ENCODE data around the gene SLC38A5. TPM values are rescaled to one million over a fixed set of nuclear protein-coding genes. Genes with fewer than 3 reads are reported as not detected.

SLC38A5 gene
- total and polyA plus RNA-seq, 9 of the 15 experiments (the other 6 are each of a cell fraction or from before 2014, with no cell fraction given): 9.3 to 228 (median 142) TPM

GRCh38 chrX:48475774-48476577 is 5.9 kb upstream of the SLC38A5 start, which contains the start of gene FTSJ1:
Gene FTSJ1 (plus strand): TSS chrX:48476199. CDS start chrX:48478048, 1,849 bp downstream.
- H3K27me3 ChIP-seq (ENCODE audit: control insufficient read depth in 2 of 2, insufficient read depth in 2 of 2, low read length in 2 of 2): no peaks in the 10 kb centered on the region
- DNase-seq (ENCODE audit: extremely low read depth in 1 of 4, low spot score in 3 of 4) (peak; percentile 77 to 93 (median 82)), ATAC-seq (peak; percentile 90), FAIRE-seq (peak; percentile 99)
- H4K20me1 ChIP-seq (replicated peaks; ENCODE audit: control insufficient read depth, insufficient read depth, low read length): no peaks in the 10 kb centered on the region
- intact Hi-C loops (cut with micrococcal nuclease): no loop called here
- H3K79me2 ChIP-seq (ENCODE audit: control insufficient read depth, insufficient read depth, low read length): peaks cover 48% of the 10 kb centered on the region
- TSS peak; percentile 77 for BruUV-seq (replicated peaks)
- H3K4me2 ChIP-seq (ENCODE audit: insufficient read depth, low read length): peak within 1 kb of the TSS; percentile 94
- H3K4me1 ChIP-seq (replicated peaks in 1 of 2; ENCODE audit: control insufficient read depth in 2 of 2, insufficient read depth in 2 of 2, low read length in 2 of 2): peaks cover 9 to 25% of the 10 kb centered on the region in 2 experiments; a peak in 4 of 5 replicates
- in situ Hi-C loops (cut with MboI): loop anchor here (25.0 kb wide), 1 partner anchor 614 kb away; no protein-coding TSS in a partner anchor
- no peaks in the 10 kb centered on the region for H3K9me3 ChIP-seq (replicated peaks; ENCODE audit: control insufficient read depth, insufficient read depth, low read depth, low read length)
- CTCF ChIA-PET (ENCODE audit: low intra/inter-chr PET ratio): no interaction called here
- H3K27ac ChIP-seq (ENCODE audit: extremely low read depth, low read depth, low read length): peak within 1 kb of the TSS; percentile 85
- POLR2A ChIA-PET: interaction anchor here (1.0 kb wide), 1 partner anchor 14 kb away, joined by 3 read pairs; no protein-coding TSS in a partner anchor
- under 1% methylated on average over 49 of the region's 75 CpGs for WGBS (ENCODE audit: insufficient coverage, low coverage, missing lambda C conversion rate)
- peaks cover 35% of the 10 kb centered on the region; the same call in 2 of the 3 replicates for H3K36me3 ChIP-seq (ENCODE audit: control insufficient read depth, insufficient read depth, low read length)
- H2AFZ ChIP-seq (ENCODE audit: low read depth, low read length): peak within 1 kb of the TSS; percentile 94
- peaks cover 4% of the 10 kb centered on the region for H3K9me1 ChIP-seq (ENCODE audit: control insufficient read depth, insufficient read depth, low read length)
- peak within 1 kb of the TSS; percentile 94 for H3K4me3 ChIP-seq
- H3K9ac ChIP-seq (ENCODE audit: insufficient read depth in 1 of 2, low read depth in 2 of 2, low read length in 2 of 2): peak within 1 kb of the TSS; percentile 91 to 98
- no peak for TF ChIP-seq TEAD2 (tag; IDR thresholded peaks at IDR 0.05)
- no peak for TF ChIP-seq KLF13 (tag; IDR thresholded peaks at IDR 0.05; ENCODE audit: borderline replicate concordance, low read depth)
- TF ChIP-seq IRF9 (tag; IDR thresholded peaks at IDR 0.05): no peak
- TF ChIP-seq KLF1 (tag; IDR thresholded peaks at IDR 0.05): no peak
- no peak for TF ChIP-seq NR3C1 (CRISPR knock-in tag; IDR thresholded peaks at IDR 0.05)
- TF ChIP-seq MTA3 (IDR thresholded peaks at IDR 0.05; ENCODE audit: borderline replicate concordance): peak; percentile 49; the same call in 1 of the 2 replicates
- no peak for TF ChIP-seq U2AF2 (optimal IDR thresholded peaks at IDR 0.05; ENCODE audit: low read depth, low read length)
- no peak for TF ChIP-seq SRSF7 (optimal IDR thresholded peaks at IDR 0.05; ENCODE audit: low read depth, low read length)
- no peak for TF ChIP-seq ZNF780A (CRISPR knock-in tag; IDR thresholded peaks at IDR 0.05)
- TF ChIP-seq RAD21 (CRISPR knock-in tag; conservative IDR thresholded peaks at IDR 0.05 in 1 of 2, IDR thresholded peaks at IDR 0.05 in 1 of 2): no peak
- no peak for TF ChIP-seq PBX2 (CRISPR knock-in tag; IDR thresholded peaks at IDR 0.05; ENCODE audit: low read depth)
- no peak for TF ChIP-seq PBX2 (tag; conservative IDR thresholded peaks at IDR 0.05; ENCODE audit: low read depth)
- TF ChIP-seq PHB2 (IDR thresholded peaks at IDR 0.05; ENCODE audit: low read depth): no peak
- no peak for TF ChIP-seq ZNF239 (CRISPR knock-in tag; IDR thresholded peaks at IDR 0.05)
- no peak for TF ChIP-seq ZNF280B (CRISPR knock-in tag; IDR thresholded peaks at IDR 0.05)
- TF ChIP-seq ZNF23 (CRISPR knock-in tag; IDR thresholded peaks at IDR 0.05): no peak
- 0 out of 2 replicates have a peak, but pooled peaks have one; percentile 20 for TF ChIP-seq ARID2 (IDR thresholded peaks at IDR 0.05)

All from K562 (cell line).